H9 (cell line): ENCODE results near the gene EPHB6. TPM values are rescaled to one million over a fixed set of nuclear protein-coding genes. Genes with fewer than 3 reads are reported as not detected.

ENCODE experiments used
- DNase-seq: peaks from one replicate; pipeline ENCODE4 v3.0.0-alpha.2; 2017
- H2AFZ ChIP-seq: one replicate; pipeline ENCODE4 v1.6.1; 2013; ENCODE audit warnings: mild to moderate bottlenecking, low read length, control low read depth, moderate library complexity
- H2AK5ac ChIP-seq: 2 replicates; pipeline ENCODE4 v1.6.1; 2013; ENCODE audit warnings: low read length, control low read depth, mixed read lengths; ENCODE audit not compliant: insufficient read length
- H2BK120ac ChIP-seq: one replicate; pipeline ENCODE4 v1.6.1; 2013; ENCODE audit warnings: low read depth, mild to moderate bottlenecking, low read length, control low read depth, inconsistent platforms; ENCODE audit not compliant: poor library complexity, severe bottlenecking
- H2BK12ac ChIP-seq: 2 replicates; pipeline ENCODE4 v1.6.1; 2013; ENCODE audit warnings: low read length, control low read depth, mixed read lengths, low read depth; ENCODE audit not compliant: insufficient read length
- H2BK15ac ChIP-seq: 2 replicates; pipeline ENCODE4 v1.6.1; 2013; ENCODE audit warnings: low read depth, low read length, control low read depth
- H2BK20ac ChIP-seq: one replicate; pipeline ENCODE4 v1.6.1; 2013; ENCODE audit warnings: low read depth, mild to moderate bottlenecking, low read length, control low read depth, inconsistent platforms; ENCODE audit not compliant: poor library complexity, severe bottlenecking
- H2BK5ac ChIP-seq: 2 replicates; pipeline ENCODE4 v1.6.1; 2013; ENCODE audit warnings: low read length, control low read depth, mixed read lengths; ENCODE audit not compliant: insufficient read length
- H3K14ac ChIP-seq: 2 replicates; pipeline ENCODE4 v1.6.1; 2013; ENCODE audit warnings: low read length, control low read depth; ENCODE audit not compliant: insufficient read depth
- H3K18ac ChIP-seq: 2 replicates; pipeline ENCODE4 v1.6.1; 2013; ENCODE audit warnings: low read depth, mild to moderate bottlenecking, mixed read lengths, low read length, control low read depth; ENCODE audit not compliant: insufficient read length
- H3K23ac ChIP-seq: 2 replicates; pipeline ENCODE4 v1.6.1; 2013; ENCODE audit warnings: low read length, control low read depth, mixed read lengths, low read depth; ENCODE audit not compliant: insufficient read length
- H3K23me2 ChIP-seq: 2 replicates; pipeline ENCODE4 v1.6.1; 2013; ENCODE audit warnings: low read depth, mild to moderate bottlenecking, mixed read lengths, low read length, control low read depth; ENCODE audit not compliant: insufficient read length, poor library complexity, severe bottlenecking
- H3K27ac ChIP-seq: 2 replicates; pipeline ENCODE4 v1.5.1; 2013; ENCODE audit warnings: low read length, control low read depth, mixed read lengths, low read depth; ENCODE audit not compliant: insufficient read length
- H3K27me3 ChIP-seq: 2 replicates; pipeline ENCODE4 v1.6.1; 2013; ENCODE audit warnings: low read length, control low read depth, inconsistent platforms; ENCODE audit not compliant: insufficient read depth
- H3K4ac ChIP-seq: 2 replicates; pipeline ENCODE4 v1.6.1; 2013; ENCODE audit warnings: low read depth, mild to moderate bottlenecking, control low read depth, inconsistent platforms, low read length, moderate library complexity
- H3K4me1 ChIP-seq: 2 replicates; pipeline ENCODE4 v1.6.1; 2013; ENCODE audit warnings: low read length, control low read depth, inconsistent platforms; ENCODE audit not compliant: insufficient read depth
- H3K4me2 ChIP-seq: 2 replicates; pipeline ENCODE4 v1.6.1; 2013; ENCODE audit warnings: low read length, control low read depth, mixed read lengths; ENCODE audit not compliant: insufficient read length, insufficient read depth
- H3K56ac ChIP-seq: 2 replicates; pipeline ENCODE4 v1.6.1; 2013; ENCODE audit warnings: low read depth, mild to moderate bottlenecking, mixed read lengths, low read length, control low read depth; ENCODE audit not compliant: insufficient read length
- H3K79me1 ChIP-seq: 2 replicates; pipeline ENCODE4 v1.6.1; 2013; ENCODE audit warnings: low read depth, mild to moderate bottlenecking, moderate library complexity, low read length, control low read depth, inconsistent platforms; ENCODE audit not compliant: insufficient read depth, poor library complexity, severe bottlenecking
- H3K79me2 ChIP-seq: 2 replicates; pipeline ENCODE4 v1.6.1; 2013; ENCODE audit warnings: low read length, control low read depth, inconsistent platforms; ENCODE audit not compliant: insufficient read depth
- H3K9ac ChIP-seq: 2 replicates; pipeline ENCODE4 v1.6.1; 2013; ENCODE audit warnings: low read length, control low read depth, mixed read lengths; ENCODE audit not compliant: insufficient read length; ENCODE audit errors: extremely low read depth
- H3K9me3 ChIP-seq: one replicate; pipeline ENCODE4 v1.6.1; 2013; ENCODE audit warnings: low read depth, low read length, inconsistent platforms; ENCODE audit not compliant: control insufficient read depth
- H3T11ph ChIP-seq: one replicate; pipeline ENCODE4 v1.6.1; 2013; ENCODE audit warnings: mild to moderate bottlenecking, low read length, control low read depth, inconsistent platforms
- H4K20me1 ChIP-seq: one replicate; pipeline ENCODE4 v1.6.1; 2013; ENCODE audit not compliant: control insufficient read depth, insufficient read length, insufficient read depth
- H4K5ac ChIP-seq: 2 replicates; pipeline ENCODE4 v1.6.1; 2013; ENCODE audit warnings: low read depth, mild to moderate bottlenecking, mixed read lengths, low read length, control low read depth; ENCODE audit not compliant: insufficient read length
- H4K8ac ChIP-seq: replicated peaks from 2 replicates; pipeline ENCODE4 v1.6.1; 2013; ENCODE audit warnings: low read length, control low read depth, mixed read lengths, low read depth; ENCODE audit not compliant: insufficient read length
- H4K91ac ChIP-seq: 2 replicates; pipeline ENCODE4 v1.6.1; 2013; ENCODE audit warnings: low read depth, mild to moderate bottlenecking, moderate library complexity, mixed read lengths, low read length, control low read depth; ENCODE audit not compliant: insufficient read length
- H3K27ac Mint-ChIP-seq, 3 experiments: 2 replicates in 2 of 3; 3 replicates in 1 of 3; pipeline ENCODE4 v1.8.0; 2020 to 2021; ENCODE audit warnings: mixed read lengths in 3 of 3, mild to moderate bottlenecking in 1 of 3, moderate library complexity in 1 of 3
- H3K27me3 Mint-ChIP-seq: 2 replicates; pipeline ENCODE4 v1.8.0; 2021; ENCODE audit warnings: low read depth, mild to moderate bottlenecking, moderate library complexity, mixed read lengths
- H3K36me3 Mint-ChIP-seq, 3 experiments: 2 replicates in 2 of 3; 3 replicates in 1 of 3; pipeline ENCODE4 v1.8.0; 2020 to 2021; ENCODE audit warnings: low read depth in 3 of 3, mixed read lengths in 3 of 3; ENCODE audit not compliant: insufficient read depth in 1 of 3
- H3K4me1 Mint-ChIP-seq, 2 experiments: 2 replicates each; pipeline ENCODE4 v1.8.0; 2020; ENCODE audit warnings: mixed read lengths in 2 of 2
- H3K4me3 Mint-ChIP-seq, 2 experiments: 2 replicates in 1 of 2; 3 replicates in 1 of 2; pipeline ENCODE4 v1.8.0; 2020 to 2021; ENCODE audit warnings: mild to moderate bottlenecking in 2 of 2, mixed read lengths in 2 of 2, moderate library complexity in 1 of 2
- H3K9me3 Mint-ChIP-seq, 2 experiments: 2 replicates in 1 of 2; 3 replicates in 1 of 2; pipeline ENCODE4 v1.8.0; 2020; ENCODE audit warnings: mild to moderate bottlenecking in 2 of 2, mixed read lengths in 2 of 2, moderate library complexity in 1 of 2
- CTCF ChIP-seq: fragments of 200-600 bp; sonication (generic); conservative IDR thresholded peaks from 3 replicates; pipeline ENCODE4 v1.8.0; 2021; ENCODE audit warnings: antibody characterized with exemption, mild to moderate bottlenecking
- whole genome bisulfite sequencing: extraction: QIAGEN DNeasy Blood & Tissue Kit; methylation state at CpG from one replicate; pipeline ENCODE4 v1.1.7; 2013; ENCODE audit warnings: missing lambda C conversion rate, low lambda C conversion rate, mixed read lengths; ENCODE audit not compliant: insufficient read length; ENCODE audit errors: extremely low coverage; 5-methylcytosine and 5-hydroxymethylcytosine counted together
- total RNA-seq: library from RNA; stranded (reverse); gene quantifications from 2 replicates; pipeline ENCODE4 v1.2.1, GENCODE V29; 2021

Gene EPHB6
- total RNA-seq, 1 experiment from 2014 or later = 9.7 TPM

- H3K4me1 Mint-ChIP-seq = peaks cover 11 to 15% of the 10 kb centered on the region in 2 experiments
- Histone ChIP-seq H4K20me1 (peaks cover 2% of the 10 kb centered on the region), H3K14ac (no peak overlapping the region), H3T11ph (no peak overlapping the region), H3K79me1 (no peaks in the 10 kb centered on the region), H2BK20ac (no peak overlapping the region), H3K23ac (no peak overlapping the region), H2AK5ac (no peak overlapping the region), H3K4ac (no peak overlapping the region), H2AFZ (no peak overlapping the region), H4K91ac (no peak overlapping the region), H2BK15ac (no peak overlapping the region), H4K5ac (no peak overlapping the region), H4K8ac (no peak overlapping the region), H3K23me2 (peaks cover 3% of the 10 kb centered on the region), H2BK5ac (no peak overlapping the region), H3K79me2 (no peaks in the 10 kb centered on the region; the same call in 1 of the 2 replicates), H2BK120ac (no peak overlapping the region), H3K27ac (no peak overlapping the region), H3K4me1 (no peaks in the 10 kb centered on the region; the same call in 1 of the 2 replicates), H2BK12ac (no peak overlapping the region), H3K4me2 (no peak overlapping the region), H3K27me3 (no peaks in the 10 kb centered on the region), H3K9me3 (no peaks in the 10 kb centered on the region), H3K18ac (no peak overlapping the region), H3K9ac (no peak overlapping the region), H3K56ac (no peak overlapping the region)
- peaks cover 4% of the 10 kb centered on the region for H3K27me3 Mint-ChIP-seq
- no peak for TF ChIP-seq CTCF
- peak; percentile 14 for DNase-seq
- H3K4me3 Mint-ChIP-seq = no peak overlapping the region
- peaks cover 0 to 2% (median 0%) of the 10 kb centered on the region in 3 experiments; a peak in 2 of 7 replicates for H3K36me3 Mint-ChIP-seq
- no peak overlapping the region for H3K27ac Mint-ChIP-seq
- no CpG with 5 or more reads among the region's 3 CpGs for WGBS
- H3K9me3 Mint-ChIP-seq = peaks cover 3 to 8% of the 10 kb centered on the region in 2 experiments; a peak in 3 of 5 replicates
Measured at GRCh38 chr7:142889816-142890215, 34.9 kb downstream of the EPHB6 start.
